CD4-positive, alpha-beta T cell treated with Interleukin-6 at 100 ng/mL for 8 hours (primary cell): ENCODE data around the gene MINDY4.

Experiments used
- DNase-seq: peaks from one replicate; pipeline ENCODE4 v3.0.0-alpha.2; 2020; ENCODE audit warnings: mixed read lengths, low spot score

Gene MINDY4

GRCh38 chr7:30902466-30902865 lies 131.2 kb downstream of the MINDY4 start:
- no peak for DNase-seq

- DNase-seq: no peak
These were observed 131.9 kb downstream of the MINDY4 start for GRCh38 chr7:30903146-30903545.

- no peak for DNase-seq
These were observed 133.3 kb downstream of the MINDY4 start for GRCh38 chr7:30904561-30904960.

GRCh38 chr7:30905078-30906012 lies 134.1 kb downstream of the MINDY4 start:
- no peak for DNase-seq

- no peak for DNase-seq
These were observed 134.8 kb downstream of the MINDY4 start for GRCh38 chr7:30906014-30906413.

- DNase-seq: no peak
These were observed 135.5 kb downstream of the MINDY4 start for GRCh38 chr7:30906515-30907240.

GRCh38 chr7:30907527-30908267 lies 136.5 kb downstream of the MINDY4 start:
- DNase-seq: no peak

GRCh38 chr7:30908681-30909080 lies 137.5 kb downstream of the MINDY4 start:
- DNase-seq: no peak

- no peak for DNase-seq
These were observed 138.2 kb downstream of the MINDY4 start for GRCh38 chr7:30909431-30909830.

GRCh38 chr7:30910411-30911073 lies 139.3 kb downstream of the MINDY4 start:
- DNase-seq: no peak

- DNase-seq: no peak
These were observed 139.9 kb downstream of the MINDY4 start for GRCh38 chr7:30911133-30911532.

GRCh38 chr7:30911561-30911969 lies 140.3 kb downstream of the MINDY4 start, which contains the start of gene AQP1:
TSS of gene AQP1 (plus strand) at chr7:30911853. CDS start at chr7:30911910, 57 bp downstream.
- no peak for DNase-seq

- no peak for DNase-seq
These were observed 141.0 kb downstream of the MINDY4 start for GRCh38 chr7:30912021-30912730.

- DNase-seq: no peak
These were observed 141.4 kb downstream of the MINDY4 start for GRCh38 chr7:30912731-30912985.

GRCh38 chr7:30912986-30913811 lies 142.0 kb downstream of the MINDY4 start:
- DNase-seq: no peak

GRCh38 chr7:30913821-30914515 lies 142.8 kb downstream of the MINDY4 start:
- no peak for DNase-seq

- no peak for DNase-seq
These were observed 143.4 kb downstream of the MINDY4 start for GRCh38 chr7:30914596-30914995.

GRCh38 chr7:30915005-30915601 lies 143.9 kb downstream of the MINDY4 start:
- no peak for DNase-seq

GRCh38 chr7:30915751-30916150 lies 144.5 kb downstream of the MINDY4 start:
- no peak for DNase-seq
